Midbrain (tissue), 1 donor: ENCODE results near the gene LAMP5.

Experiments used
- DNase-seq: peaks from one replicate; lab custom pipeline; 2025; lab: John Stamatoyannopoulos, UW

The LAMP5 gene

DNA sequence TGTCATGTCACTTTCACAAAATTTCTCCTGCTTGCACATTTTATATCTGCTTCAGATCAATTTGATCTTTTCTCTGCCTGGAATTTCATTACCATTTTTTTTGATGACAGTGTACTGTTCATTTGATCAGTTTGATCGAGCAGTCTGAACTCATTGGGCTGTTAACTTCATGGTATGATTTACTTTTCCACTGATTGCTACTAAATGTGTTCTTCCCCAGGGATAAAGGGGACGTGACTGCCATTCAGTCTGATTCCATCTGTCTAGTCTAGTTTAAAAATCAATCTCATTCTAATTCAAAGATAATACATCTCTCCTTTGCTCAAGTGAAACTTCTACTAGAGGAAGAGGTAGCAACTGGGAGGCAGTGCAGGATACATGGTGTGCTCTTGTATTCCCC lies 21.1 kb downstream of the LAMP5 start:
- no peak for DNase-seq

- DNase-seq: no peak
Measured at GRCh38 chr20:9543214-9543613, 28.8 kb downstream of the LAMP5 start.

GRCh38 chr20:9550283-9550682 lies 35.9 kb downstream of the LAMP5 start:
- DNase-seq: no peak

DNA sequence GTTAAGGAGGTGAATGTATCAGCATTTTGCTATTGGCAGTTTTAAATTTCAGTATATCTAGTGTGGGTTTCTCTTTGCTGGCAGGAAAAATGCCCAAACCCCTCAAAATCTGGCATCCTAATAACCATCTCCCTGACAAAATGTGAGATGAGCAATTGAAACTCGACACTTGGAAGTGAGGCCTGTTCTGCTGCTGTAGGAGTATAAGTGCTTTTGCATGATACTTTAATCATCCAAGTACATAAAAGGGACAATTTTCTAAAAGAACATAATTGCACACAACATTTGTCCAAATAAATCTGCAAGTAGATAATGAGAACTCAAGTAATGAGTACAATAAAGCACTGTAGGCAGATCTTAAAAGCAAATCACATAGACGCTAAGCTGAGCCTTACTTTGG lies 36.5 kb downstream of the LAMP5 start:
- no peak for DNase-seq

DNA sequence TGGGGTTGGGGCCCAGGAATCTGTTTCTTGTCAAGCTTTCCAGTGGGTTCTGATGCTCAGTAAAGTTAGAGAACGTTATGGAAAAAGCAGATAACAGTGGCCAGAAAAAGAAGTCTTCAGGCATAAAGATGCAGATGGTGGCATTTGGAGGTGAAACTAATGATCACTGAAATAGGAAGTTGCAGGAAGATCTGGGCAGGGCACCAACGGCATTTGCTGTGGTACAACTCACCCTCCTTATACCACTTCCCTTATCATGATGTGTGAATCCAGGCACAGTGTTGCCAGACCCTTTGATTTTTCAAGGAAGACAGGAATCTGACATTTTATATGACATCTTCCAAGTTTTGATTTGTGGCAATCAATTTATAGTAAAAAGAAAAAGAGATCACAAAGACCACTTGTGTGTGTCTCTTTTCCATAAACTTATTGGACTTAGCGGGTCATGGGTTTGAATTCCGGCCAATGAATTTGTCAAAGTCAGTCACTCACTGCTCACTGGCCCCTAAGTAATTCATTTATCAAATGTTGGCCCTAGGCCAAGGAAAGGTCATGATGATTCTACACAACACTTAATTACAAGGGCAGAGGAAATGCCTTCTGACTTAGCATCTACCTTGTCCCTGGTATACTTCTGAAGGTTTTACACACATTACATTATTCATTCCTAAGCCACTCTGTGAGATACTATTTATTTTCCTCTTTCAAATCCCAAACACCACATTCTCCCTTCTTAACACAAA lies 37.6 kb downstream of the LAMP5 start:
- no peak for DNase-seq

GRCh38 chr20:9555781-9556180 lies 41.4 kb downstream of the LAMP5 start:
- DNase-seq: no peak

DNA sequence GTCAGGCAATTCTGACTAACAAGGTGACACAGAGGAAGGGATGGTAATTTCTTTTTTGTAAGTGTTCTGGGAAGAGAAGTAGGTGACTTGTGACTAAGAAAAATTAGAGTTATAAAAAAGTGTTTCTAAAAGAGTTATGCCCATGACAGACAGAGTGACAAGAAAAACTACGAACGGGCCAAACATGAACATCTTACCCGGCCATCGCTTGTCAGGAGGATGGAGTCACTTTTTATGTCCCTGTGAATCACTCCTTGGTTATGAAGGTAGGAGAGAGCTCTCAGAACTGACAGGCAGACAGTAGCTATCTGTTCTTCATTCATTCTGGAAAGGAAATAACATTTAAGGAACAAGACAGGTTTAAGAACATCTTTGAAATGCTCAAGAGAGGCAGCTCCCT lies 43.0 kb downstream of the LAMP5 start:
- no peak for DNase-seq

- DNase-seq: no peak
Measured at GRCh38 chr20:9565910-9566550, 51.6 kb downstream of the LAMP5 start.

- no peak for DNase-seq
Measured at GRCh38 chr20:9566977-9567376, 52.6 kb downstream of the LAMP5 start.

GRCh38 chr20:9570612-9571011 lies 56.2 kb downstream of the LAMP5 start:
- DNase-seq: no peak

- DNase-seq: no peak
Measured at GRCh38 chr20:9571783-9572182, 57.4 kb downstream of the LAMP5 start.

- no peak for DNase-seq
Measured at GRCh38 chr20:9572670-9573069, 58.3 kb downstream of the LAMP5 start.

- no peak for DNase-seq
Measured at GRCh38 chr20:9573335-9574151, 59.2 kb downstream of the LAMP5 start.

GRCh38 chr20:9574181-9574580 lies 59.8 kb downstream of the LAMP5 start:
- DNase-seq: no peak

DNA sequence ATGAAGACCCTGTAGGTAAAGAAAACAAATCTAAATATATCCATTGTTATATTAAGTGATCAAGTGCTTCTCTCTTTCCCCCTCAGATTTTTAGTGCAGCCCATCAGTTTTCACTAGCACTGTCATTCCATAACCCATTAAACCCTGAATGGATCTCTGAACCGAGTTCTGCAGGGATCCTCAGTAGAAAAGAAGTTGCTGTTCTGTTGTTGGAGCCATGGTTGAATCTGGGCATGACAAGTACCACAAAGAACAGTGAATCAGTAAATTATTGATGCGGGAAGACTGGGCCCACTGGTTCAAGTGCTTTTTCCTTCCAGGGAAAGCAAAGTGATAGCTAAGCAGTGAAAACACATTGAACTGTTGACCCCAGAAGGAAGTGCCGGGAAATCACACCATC lies 60.4 kb downstream of the LAMP5 start:
- no peak for DNase-seq

GRCh38 chr20:9575836-9576235 lies 61.4 kb downstream of the LAMP5 start:
- DNase-seq: no peak

DNA sequence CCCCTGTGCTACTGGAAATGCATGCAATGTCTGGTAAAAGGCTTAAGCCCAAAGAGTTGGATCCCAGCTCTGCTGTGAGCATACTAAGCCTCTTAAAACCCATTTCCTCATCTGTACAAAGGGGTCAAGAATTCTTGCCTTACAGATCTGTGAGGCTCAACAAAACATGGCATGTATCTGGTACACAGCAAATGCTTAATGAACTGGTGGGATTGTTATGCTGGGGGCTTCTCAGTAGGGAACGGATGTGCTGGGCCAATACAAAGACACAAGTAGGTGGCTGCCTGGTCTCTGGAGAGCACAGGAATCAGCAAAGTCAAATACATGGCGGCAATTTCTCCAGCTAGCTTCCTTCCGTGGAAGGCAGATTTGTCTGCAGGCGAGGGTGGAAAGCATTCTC lies 62.3 kb downstream of the LAMP5 start:
- no peak for DNase-seq

DNA sequence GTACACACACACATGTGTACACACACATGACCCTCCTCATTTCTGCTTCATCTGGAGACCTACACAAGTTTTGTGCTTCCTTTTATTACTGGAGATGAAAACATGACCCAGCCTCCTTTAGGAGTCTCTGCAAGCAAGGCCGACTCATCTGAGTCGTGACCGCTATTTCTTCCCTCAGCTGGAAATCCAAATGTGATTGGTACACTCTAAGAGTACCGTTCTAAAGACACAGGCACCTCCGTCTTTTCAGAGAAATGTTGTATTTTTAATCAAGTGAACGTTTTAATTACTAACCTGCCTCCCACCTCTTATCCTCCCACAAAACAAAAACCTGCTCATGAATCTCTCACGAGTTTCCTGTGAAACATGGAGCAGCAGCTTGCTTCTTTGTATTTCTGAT lies 63.0 kb downstream of the LAMP5 start:
- no peak for DNase-seq

DNA sequence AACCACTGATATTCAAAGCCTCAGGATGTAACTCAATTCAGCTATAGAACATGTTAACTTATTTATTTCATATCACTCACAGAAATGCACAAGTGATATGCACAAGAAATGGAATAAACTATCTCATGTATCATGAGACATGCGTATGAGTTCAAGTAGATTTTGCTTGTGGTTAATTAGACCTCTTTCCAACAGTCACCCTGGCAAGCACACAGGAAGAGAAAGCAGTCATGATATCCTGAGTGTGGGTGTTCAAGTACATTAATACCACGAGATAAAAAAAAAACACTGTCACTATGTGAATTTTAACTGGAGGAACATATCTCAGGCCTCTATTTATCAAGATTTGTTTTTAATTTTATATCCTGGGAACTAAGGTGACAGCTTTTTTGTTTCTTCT lies 64.2 kb downstream of the LAMP5 start:
- DNase-seq: no peak
